ENCODE measurements around the gene ARMC9. TPM values are rescaled to one million over a fixed set of nuclear protein-coding genes. Genes with fewer than 3 reads are reported as not detected.
A peak's percentile ranks its signal among the peaks of the same experiment; 100 is the strongest.
"Not testable (repeated sequence)": the region's sequence is repeated elsewhere in the genome, so short reads cannot be mapped to it uniquely, and the experiment has no call there.

The ARMC9 gene
- polyA plus RNA-seq, 1 donor = 27.3 TPM

GRCh38 chr2:231287696-231288095, 89.3 kb downstream of the ARMC9 start:
- no peak for DNase-seq

GRCh38 chr2:231288590-231288989, 90.2 kb downstream of the ARMC9 start:
- DNase-seq = no peak

- DNase-seq = no peak
Observed at GRCh38 chr2:231290321-231291015, 92.0 kb downstream of the ARMC9 start.

- DNase-seq = no peak
Observed at GRCh38 chr2:231292472-231293134, 94.2 kb downstream of the ARMC9 start.

- DNase-seq = no peak
Observed at GRCh38 chr2:231293163-231293562, 94.7 kb downstream of the ARMC9 start.

GRCh38 chr2:231294116-231294515, 95.7 kb downstream of the ARMC9 start:
- no peak for DNase-seq

- no peak for DNase-seq
Observed at GRCh38 chr2:231294571-231295362, 96.3 kb downstream of the ARMC9 start.

GRCh38 chr2:231295363-231295655, 96.9 kb downstream of the ARMC9 start:
- DNase-seq = no peak

- DNase-seq = no peak
Observed at GRCh38 chr2:231296401-231296974, 98.1 kb downstream of the ARMC9 start.

- DNase-seq = peak; percentile 39
Observed at GRCh38 chr2:231297108-231297908, 98.9 kb downstream of the ARMC9 start.

GRCh38 chr2:231298091-231298490, 99.7 kb downstream of the ARMC9 start:
- no peak for DNase-seq

GRCh38 chr2:231299267-231299666, 100.8 kb downstream of the ARMC9 start:
- DNase-seq = no peak

- DNase-seq = no peak
Observed at GRCh38 chr2:231300020-231300721, 101.7 kb downstream of the ARMC9 start.

- no peak for DNase-seq
Observed at GRCh38 chr2:231300722-231301076, 102.3 kb downstream of the ARMC9 start.

GRCh38 chr2:231304259-231304658, 105.8 kb downstream of the ARMC9 start:
- DNase-seq = not testable (repeated sequence)

GRCh38 chr2:231305221-231305620, 106.8 kb downstream of the ARMC9 start:
- no peak for DNase-seq

GRCh38 chr2:231306791-231307393, 108.5 kb downstream of the ARMC9 start:
- no peak for DNase-seq

- DNase-seq = no peak
Observed at GRCh38 chr2:231308219-231308618, 109.8 kb downstream of the ARMC9 start.

- no peak for DNase-seq
Observed at GRCh38 chr2:231308631-231309428, 110.4 kb downstream of the ARMC9 start.

- no peak for DNase-seq
Observed at GRCh38 chr2:231312066-231312465, 113.6 kb downstream of the ARMC9 start.
